HEK293 (cell line): ENCODE data around the gene HBP1.

ENCODE experiments used
- CTCF ChIA-PET: fragments of 350-600 bp; formaldehyde crosslinking; extraction: SDS; loops from one replicate; lab custom pipeline; 2021; ENCODE audit warnings: antibody characterized with exemption; lab: Yijun Ruan, JAX
- POLR2A ChIA-PET: fragments of 300-600 bp; formaldehyde crosslinking; extraction: SDS; loops from one replicate; lab custom pipeline; 2020; ENCODE audit warnings: antibody characterized with exemption, inconsistent platforms; lab: Yijun Ruan, JAX
- H3K27ac ChIP-seq: fragments of 200-500 bp; sonication (Bioruptor generic); 2 replicates; pipeline ENCODE4 v1.5.1; 2014; ENCODE audit warnings: low read depth, low read length, control low read depth, inconsistent platforms; ENCODE audit errors: extremely low read depth
- H3K36me3 ChIP-seq, 2 experiments: fragments of 200-500 bp in 1 of 2; sonication (Bioruptor generic) in 1 of 2; 1 replicate in 1 of 2; 2 replicates in 1 of 2; pipeline ENCODE4 v1.5.1; 2014 to 2017; ENCODE audit warnings: inconsistent platforms in 2 of 2, low read length in 2 of 2; ENCODE audit not compliant: control insufficient read depth in 2 of 2, insufficient read depth in 1 of 2
- H3K4me1 ChIP-seq: fragments of 200-500 bp; sonication (Bioruptor generic); 2 replicates; pipeline ENCODE4 v1.5.1; 2014; ENCODE audit warnings: mild to moderate bottlenecking, low read length, inconsistent platforms; ENCODE audit not compliant: control insufficient read depth, insufficient read depth
- H3K4me3 ChIP-seq: 2 replicates; pipeline ENCODE4 v1.5.1; 2011; ENCODE audit warnings: low read depth, mild to moderate bottlenecking, control low read depth, low read length, moderate library complexity
- H3K9me3 ChIP-seq: fragments of 200-500 bp; sonication (Bioruptor generic); 2 replicates; pipeline ENCODE4 v1.5.1; 2014; ENCODE audit warnings: low read depth, low read length, inconsistent platforms; ENCODE audit not compliant: control insufficient read depth, insufficient read depth
- HOXA7 ChIP-seq: sonication (generic); formaldehyde crosslinking; IDR thresholded peaks from 2 replicates; pipeline ENCODE4 v1.8.1; 2022; ENCODE audit warnings: missing genetic modification reagents, borderline replicate concordance
- HOXC10 ChIP-seq: sonication (generic); formaldehyde crosslinking; IDR thresholded peaks from 2 replicates; pipeline ENCODE4 v1.8.1; 2023; ENCODE audit warnings: mild to moderate bottlenecking, missing genetic modification reagents
- PBX3 ChIP-seq: sonication (generic); formaldehyde crosslinking; IDR thresholded peaks from 2 replicates; pipeline ENCODE4 v1.8.1; 2022; ENCODE audit warnings: mild to moderate bottlenecking, moderate library complexity, missing genetic modification reagents
- PRDM6 ChIP-seq: fragments of 450-650 bp; formaldehyde crosslinking; IDR thresholded peaks from 2 replicates; pipeline ENCODE4 v1.5.1; 2017; ENCODE audit warnings: missing biosample characterization, missing genetic modification characterization
- WT1 ChIP-seq: fragments of 450-650 bp; formaldehyde crosslinking; IDR thresholded peaks from 2 replicates; pipeline ENCODE4 v1.5.1; 2016; ENCODE audit warnings: missing biosample characterization, missing genetic modification characterization
- ZBTB17 ChIP-seq: fragments of 450-650 bp; formaldehyde crosslinking; IDR thresholded peaks from 2 replicates; pipeline ENCODE4 v1.5.1; 2016; ENCODE audit warnings: missing biosample characterization, missing genetic modification characterization
- ZFP69B ChIP-seq: fragments of 450-650 bp; formaldehyde crosslinking; IDR thresholded peaks from 2 replicates; pipeline ENCODE4 v1.5.1; 2016; ENCODE audit warnings: missing biosample characterization, missing genetic modification characterization
- ZNF221 ChIP-seq: fragments of 450-650 bp; formaldehyde crosslinking; IDR thresholded peaks from 2 replicates; pipeline ENCODE4 v1.5.1; 2017; ENCODE audit warnings: missing biosample characterization, missing genetic modification characterization, borderline replicate concordance
- ZNF335 ChIP-seq: fragments of 450-650 bp; formaldehyde crosslinking; conservative IDR thresholded peaks from 2 replicates; pipeline ENCODE4 v1.5.1; 2016; ENCODE audit warnings: missing biosample characterization, missing genetic modification characterization
- ZNF394 ChIP-seq: fragments of 450-650 bp; formaldehyde crosslinking; IDR thresholded peaks from 2 replicates; pipeline ENCODE4 v1.5.1; 2016; ENCODE audit warnings: missing biosample characterization, missing genetic modification characterization, mild to moderate bottlenecking, moderate library complexity, borderline replicate concordance
- ZNF560 ChIP-seq: fragments of 450-650 bp; formaldehyde crosslinking; IDR thresholded peaks from 2 replicates; pipeline ENCODE4 v1.5.1; 2017; ENCODE audit warnings: missing biosample characterization, missing genetic modification characterization, borderline replicate concordance
- ZNF596 ChIP-seq: fragments of 450-650 bp; IDR thresholded peaks from 2 replicates; pipeline ENCODE4 v1.5.0; 2018; ENCODE audit warnings: missing biosample characterization, mild to moderate bottlenecking, missing genetic modification characterization, moderate library complexity
- ZNF600 ChIP-seq: fragments of 450-650 bp; formaldehyde crosslinking; IDR thresholded peaks from 2 replicates; pipeline ENCODE4 v1.5.1; 2016; ENCODE audit warnings: missing biosample characterization, missing genetic modification characterization
- ZSCAN16 ChIP-seq: fragments of 450-650 bp; formaldehyde crosslinking; IDR thresholded peaks from 2 replicates; pipeline ENCODE4 v1.5.1; 2016; ENCODE audit warnings: missing biosample characterization, missing genetic modification characterization
- TF ChIP-seq, protein P1 (sequence below): fragments of 450-650 bp; formaldehyde crosslinking; IDR thresholded peaks from 2 replicates; pipeline ENCODE4 v1.5.1; 2016; ENCODE audit warnings: missing biosample characterization, missing genetic modification characterization

The HBP1 gene

GRCh38 chr7:107162475-107162874 lies 6.3 kb upstream of the HBP1 start:
- Histone ChIP-seq H3K4me1 (peaks cover 3% of the 10 kb centered on the region; the same call in 1 of the 2 replicates), H3K4me3 (no peak overlapping the region), H3K9me3 (no peaks in the 10 kb centered on the region), H3K27ac (no peak overlapping the region), H3K36me3 (no peaks in the 10 kb centered on the region)
- ChIA-PET POLR2A (no interaction called here), CTCF (interaction anchor here (1.0 kb wide), 1 partner anchor 12 kb away, joined by 3 read pairs; no protein-coding TSS in a partner anchor)
- no peak for TF ChIP-seq ZNF221 (tag by site-specific recombination)
- TF ChIP-seq ZNF560 (tag by site-specific recombination): no peak
- TF ChIP-seq ZNF596 (tag by site-specific recombination): no peak

GRCh38 chr7:107164092-107164491 lies 4.7 kb upstream of the HBP1 start:
- Histone ChIP-seq H3K27ac (no peak overlapping the region), H3K9me3 (no peaks in the 10 kb centered on the region), H3K36me3 (no peaks in the 10 kb centered on the region), H3K4me1 (peaks cover 3% of the 10 kb centered on the region; the same call in 1 of the 2 replicates), H3K4me3 (no peak overlapping the region)
- POLR2A ChIA-PET: interaction anchor here (0.7 kb wide), 1 partner anchor 874 kb away, joined by 3 read pairs; no protein-coding TSS in a partner anchor
- CTCF ChIA-PET: interaction anchor here (0.6 to 1.4 kb wide), 4 partner anchors 13 to 506 kb away, joined by 3 read pairs; no protein-coding TSS in a partner anchor
- TF ChIP-seq ZSCAN16 (tag by site-specific recombination) (no peak), PRDM6 (peak; percentile 77)

DNA sequence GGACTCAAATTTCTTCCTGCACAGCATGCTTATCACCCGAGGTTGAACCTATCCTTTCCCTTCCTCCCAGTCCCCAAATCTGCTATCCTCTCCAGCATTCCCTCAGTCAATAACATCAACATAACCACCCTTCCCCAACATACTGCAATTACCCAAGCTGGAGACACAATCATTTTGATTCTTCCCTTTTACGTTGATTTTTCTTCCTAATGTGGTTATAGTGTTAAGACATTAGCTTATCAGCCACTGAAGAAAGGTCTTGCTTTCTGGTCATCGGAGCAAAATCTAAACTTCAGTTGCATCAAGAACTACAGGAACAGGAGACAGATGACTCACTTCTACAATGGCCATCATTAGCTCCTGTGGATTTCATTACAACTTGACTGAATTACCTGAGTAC lies 3.5 kb upstream of the HBP1 start:
- CTCF ChIA-PET: interaction anchor here (0.7 to 1.6 kb wide), 5 partner anchors 13 to 559 kb away, joined by 3 to 5 read pairs (median 4); no protein-coding TSS in a partner anchor
- no peaks in the 10 kb centered on the region for H3K9me3 ChIP-seq
- TF ChIP-seq ZFP69B (no peak), HOXA7 (CRISPR knock-in tag) (no peak), HOXC10 (no peak), ZBTB17 (tag by site-specific recombination) (peak; percentile 74), ZNF600 (tag by site-specific recombination) (peak; percentile 67), ZNF335 (tag by site-specific recombination) (0 out of 2 replicates have a peak, but pooled peaks have one; percentile 12), ZNF394 (tag by site-specific recombination) (no peak), WT1 (no peak)

DNA sequence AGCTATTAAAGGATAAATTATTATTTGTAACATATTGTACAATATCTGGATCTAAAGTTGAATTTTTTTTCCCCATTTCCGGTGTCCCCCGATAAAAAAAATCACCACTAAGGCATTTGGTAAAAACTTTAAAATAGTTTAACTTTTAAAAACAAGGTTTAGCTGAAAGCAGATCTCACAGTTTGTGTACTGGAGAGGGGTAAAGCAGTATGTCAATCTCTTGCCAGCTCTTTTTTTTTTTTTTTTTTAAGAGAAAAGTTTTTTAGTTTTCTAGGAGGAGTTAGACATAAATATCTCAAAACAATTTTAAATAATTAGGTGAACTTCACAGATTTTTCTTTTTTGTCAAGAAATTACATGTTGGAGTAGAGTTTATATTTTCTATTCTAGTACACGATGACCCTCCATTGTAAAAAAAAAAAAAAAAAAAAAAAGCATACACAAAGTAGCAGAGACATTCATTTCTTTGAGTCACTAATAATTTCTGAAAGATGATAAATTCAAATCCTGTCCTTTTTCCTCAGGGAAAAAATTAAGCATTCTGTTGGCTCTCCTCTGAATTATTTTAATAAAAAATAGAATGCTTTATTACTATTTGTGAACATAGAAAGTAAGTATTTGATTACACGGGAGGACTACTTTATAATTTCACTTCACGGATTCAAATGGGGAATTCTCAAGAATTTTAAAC lies 1.9 kb upstream of the HBP1 start:
- CTCF ChIA-PET: interaction anchor here (0.6 to 1.6 kb wide), 7 partner anchors 16 to 510 kb away, joined by 3 to 5 read pairs (median 3); no protein-coding TSS in a partner anchor
- no peaks in the 10 kb centered on the region for H3K9me3 ChIP-seq
- TF ChIP-seq ZNF335 (tag by site-specific recombination) (peak; percentile 54), PBX3 (CRISPR knock-in tag) (no peak)
- TF ChIP-seq, protein P1, sequence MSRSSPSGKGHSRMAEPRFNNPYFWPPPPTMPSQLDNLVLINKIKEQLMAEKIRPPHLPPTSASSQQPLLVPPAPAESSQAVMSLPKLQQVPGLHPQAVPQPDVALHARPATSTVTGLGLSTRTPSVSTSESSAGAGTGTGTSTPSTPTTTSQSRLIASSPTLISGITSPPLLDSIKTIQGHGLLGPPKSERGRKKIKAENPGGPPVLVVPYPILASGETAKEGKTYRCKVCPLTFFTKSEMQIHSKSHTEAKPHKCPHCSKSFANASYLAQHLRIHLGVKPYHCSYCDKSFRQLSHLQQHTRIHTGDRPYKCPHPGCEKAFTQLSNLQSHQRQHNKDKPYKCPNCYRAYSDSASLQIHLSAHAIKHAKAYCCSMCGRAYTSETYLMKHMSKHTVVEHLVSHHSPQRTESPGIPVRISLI: peak; percentile 95
- no peaks in the 10 kb centered on the region for H3K36me3 ChIP-seq
- peaks cover 3% of the 10 kb centered on the region; the same call in 1 of the 2 replicates for H3K4me1 ChIP-seq
- POLR2A ChIA-PET: no interaction called here
- H3K4me3 ChIP-seq: peak overlapping the region; percentile 64
- peak overlapping the region; percentile 85 for H3K27ac ChIP-seq

More for the DNA sequence above, 3.5 kb upstream of the HBP1 start:
- peaks cover 3% of the 10 kb centered on the region; the same call in 1 of the 2 replicates for H3K4me1 ChIP-seq
- no peaks in the 10 kb centered on the region for H3K36me3 ChIP-seq
- H3K27ac ChIP-seq: no peak overlapping the region
- POLR2A ChIA-PET: no interaction called here
- H3K4me3 ChIP-seq: no peak overlapping the region
